K562 (cell line): Measurements from ENCODE around the gene PACSIN1. TPM values are rescaled to one million over a fixed set of nuclear protein-coding genes. Genes with fewer than 3 reads are reported as not detected.
A peak's percentile ranks its signal among the peaks of the same experiment; 100 is the strongest.

Source experiments
- ATAC-seq: fragments of 200-7000 bp; cut with Tn5 transposase; 3 replicates; pipeline ENCODE4 v1.9.1; 2020; ENCODE audit warnings: moderate library complexity
- BruUV-seq: library from RNA; stranded (reverse); fragments of 400-500 nt; replicated peaks from 2 replicates; lab custom pipeline; 2021; lab: Mats Ljungman, UMichigan
- CTCF ChIA-PET: fragments of 300-600 bp; formaldehyde crosslinking; extraction: SDS; loops from one replicate; lab custom pipeline; 2021; ENCODE audit warnings: low intra/inter-chr PET ratio; lab: Yijun Ruan, JAX
- POLR2A ChIA-PET: fragments of 300-600, 350-650 bp; sonication (Branson Sonifier 250); formaldehyde crosslinking; extraction: SDS; loops from one replicate; lab custom pipeline; 2021; ENCODE audit warnings: antibody characterized with exemption, inconsistent platforms; lab: Yijun Ruan, JAX
- DNase-seq, 4 experiments: peaks; one replicate each; pipeline versions ENCODE4 v3.0.0 to v3.0.0-alpha.2; 2011 to 2018; ENCODE audit warnings: low spot score in 3 of 4, mixed read lengths in 3 of 4; ENCODE audit errors: extremely low read depth in 1 of 4
- FAIRE-seq: peaks from 2 replicates; lab custom pipeline; 2011; peaks lifted over from hg19 to GRCh38; lab: Jason Lieb, UNC
- H2AFZ ChIP-seq: 2 replicates; pipeline ENCODE4 v1.6.0; 2011; ENCODE audit warnings: low read depth, low read length, control low read depth, inconsistent platforms
- H3K27ac ChIP-seq: fragments of 200-600 bp; 3 replicates; pipeline ENCODE4 v1.8.0; 2011; ENCODE audit warnings: low read depth, mild to moderate bottlenecking, control low read depth, inconsistent platforms, low read length, moderate library complexity, mixed read lengths; ENCODE audit errors: extremely low read depth
- H3K27me3 ChIP-seq, 2 experiments: fragments of 300-600 bp in 1 of 2; 2 replicates in 1 of 2; 3 replicates in 1 of 2; pipeline versions ENCODE4 v1.6.0 to v1.8.0; 2011; ENCODE audit warnings: inconsistent platforms in 2 of 2, low read length in 2 of 2, mild to moderate bottlenecking in 1 of 2, mixed read lengths in 1 of 2, moderate library complexity in 1 of 2; ENCODE audit not compliant: control insufficient read depth in 2 of 2, insufficient read depth in 2 of 2
- H3K36me3 ChIP-seq: fragments of 300-600 bp; 3 replicates; pipeline ENCODE4 v1.8.0; 2011; ENCODE audit warnings: mild to moderate bottlenecking, low read length, inconsistent platforms; ENCODE audit not compliant: control insufficient read depth, insufficient read depth
- H3K4me1 ChIP-seq, 2 experiments: fragments of 200-600 bp in 1 of 2; replicated peaks in 1 of 2; 2 replicates in 1 of 2; 3 replicates in 1 of 2; pipeline versions ENCODE4 v1.5.1 to v1.8.0; 2011; ENCODE audit warnings: inconsistent platforms in 2 of 2, low read length in 2 of 2, mild to moderate bottlenecking in 1 of 2, mixed read lengths in 1 of 2, moderate library complexity in 1 of 2; ENCODE audit not compliant: control insufficient read depth in 2 of 2, insufficient read depth in 2 of 2
- H3K4me2 ChIP-seq: 2 replicates; pipeline ENCODE4 v1.6.1; 2011; ENCODE audit warnings: low read length, control low read depth, inconsistent platforms, mixed read lengths; ENCODE audit not compliant: insufficient read depth
- H3K4me3 ChIP-seq: fragments of 200-600 bp; sonication (generic), shearing (Covaris generic); 2 replicates; pipeline ENCODE4 v1.5.1; 2016; ENCODE audit warnings: control low read depth, inconsistent platforms
- H3K79me2 ChIP-seq: fragments of 200-600 bp; 3 replicates; pipeline ENCODE4 v1.8.0; 2011; ENCODE audit warnings: low read length, inconsistent platforms; ENCODE audit not compliant: control insufficient read depth, insufficient read depth
- H3K9ac ChIP-seq, 2 experiments: 2 replicates each; pipeline versions ENCODE4 v1.6.0 to v1.6.1; 2011; ENCODE audit warnings: low read depth in 2 of 2, low read length in 2 of 2, control low read depth in 1 of 2, inconsistent platforms in 1 of 2, mild to moderate bottlenecking in 1 of 2, mixed read lengths in 1 of 2; ENCODE audit not compliant: insufficient read depth in 1 of 2
- H3K9me1 ChIP-seq: one replicate; pipeline ENCODE4 v1.6.0; 2011; ENCODE audit warnings: inconsistent platforms, mild to moderate bottlenecking, low read length, moderate library complexity; ENCODE audit not compliant: control insufficient read depth, insufficient read depth
- H3K9me3 ChIP-seq: replicated peaks from 2 replicates; pipeline ENCODE4 v1.5.1; 2011; ENCODE audit warnings: low read depth, low read length, inconsistent platforms; ENCODE audit not compliant: control insufficient read depth, insufficient read depth
- H4K20me1 ChIP-seq: replicated peaks from 2 replicates; pipeline ENCODE4 v1.6.1; 2011; ENCODE audit warnings: low read length, inconsistent platforms, mixed read lengths; ENCODE audit not compliant: control insufficient read depth, insufficient read depth
- CEBPG ChIP-seq, 3 experiments: fragments of 200-800 bp in 1 of 3; sonication (Bioruptor generic) in 1 of 3; sonication (generic) in 1 of 3; formaldehyde crosslinking in 1 of 3; IDR thresholded peaks in 2 of 3; conservative IDR thresholded peaks in 1 of 3; 2 replicates each; pipeline versions ENCODE4 v1.6.1 to v1.8.0; 2016 to 2022; ENCODE audit warnings: missing compliant biosample characterization in 2 of 3, missing genetic modification characterization in 2 of 3, mild to moderate bottlenecking in 1 of 3, missing genetic modification reagents in 1 of 3
- ELF4 ChIP-seq: fragments of 450-650 bp; formaldehyde crosslinking; IDR thresholded peaks from 2 replicates; pipeline ENCODE4 v1.4.0; 2022; ENCODE audit warnings: missing genetic modification characterization
- LCOR ChIP-seq: sonication (generic); formaldehyde crosslinking; IDR thresholded peaks from 2 replicates; pipeline ENCODE4 v1.8.0; 2022; ENCODE audit warnings: mild to moderate bottlenecking, missing genetic modification reagents
- NFATC3 ChIP-seq: fragments of 450-650 bp; IDR thresholded peaks from 2 replicates; pipeline ENCODE4 v1.6.1; 2017; ENCODE audit warnings: mild to moderate bottlenecking
- RBM17 ChIP-seq: fragments of 200-400 bp; formaldehyde crosslinking; IDR thresholded peaks from 2 replicates; pipeline ENCODE4 v1.6.1; 2017; ENCODE audit warnings: low read depth, mild to moderate bottlenecking, low read length, borderline replicate concordance
- SIN3B ChIP-seq: fragments of 450-650 bp; IDR thresholded peaks from 2 replicates; pipeline ENCODE4 v1.6.1; 2017; ENCODE audit warnings: low read depth, mild to moderate bottlenecking, moderate library complexity
- SMC3 ChIP-seq: conservative IDR thresholded peaks from 2 replicates; pipeline ENCODE4 v1.6.1; 2011; ENCODE audit warnings: low read depth, low read length, improper control_type of control experiment; ENCODE audit not compliant: insufficient read depth
- SP2 ChIP-seq: IDR thresholded peaks from 2 replicates; pipeline ENCODE4 v1.6.1; 2011; ENCODE audit warnings: mild to moderate bottlenecking, low read depth, low read length, moderate library complexity; ENCODE audit not compliant: poor library complexity, severe bottlenecking; ENCODE audit errors: extremely low read depth
- ZNF174 ChIP-seq: fragments of 250-450 bp; sonication (Bioruptor Pico); IDR thresholded peaks from 2 replicates; pipeline ENCODE4 v1.4.0; 2020; ENCODE audit warnings: mild to moderate bottlenecking
- WGBS: fragments of 100-300 bp; shearing (Covaris generic); methylation state at CpG from one replicate; pipeline ENCODE4 v1.1.6; 2016; ENCODE audit warnings: low coverage, mixed read lengths; ENCODE audit not compliant: insufficient coverage; ENCODE audit errors: missing lambda C conversion rate; 5-methylcytosine and 5-hydroxymethylcytosine counted together
- in situ Hi-C: fragments of 300-500 bp; cut with MboI; formaldehyde crosslinking; loops from 4 replicates; pipeline ENCODE4 v1.15.0; 2018; ENCODE audit warnings: inconsistent platforms, mixed read lengths
- intact Hi-C: fragments of 100-400 bp; cut with micrococcal nuclease; formaldehyde crosslinking; loops from 2 replicates; pipeline ENCODE4 v1.14.2; 2022
- polyA plus RNA-seq, 8 experiments: library from polyadenylated mRNA; depleted of rRNA in 4 of 8; stranded (reverse) in 5 of 8; unstranded in 3 of 8; fragments of >200 nt; fragmentation: Nextera tagmentation in 2 of 8; fragmentation: Illumina TruSeq in 1 of 8; extraction: Ambion mirVana in 2 of 8; extraction: Trizol in 1 of 8; gene quantifications; 2 replicates each; pipeline versions ENCODE4 v1.2.1 to v1.2.3, GENCODE V29; 2011 to 2014; ENCODE audit warnings: inconsistent platforms in 1 of 8, missing spikeins in 1 of 8
- total RNA-seq, 7 experiments: library from RNA; depleted of rRNA in 6 of 7; stranded (reverse); fragments of >200 nt in 6 of 7; fragmentation: Illumina TruSeq in 2 of 7; extraction: Trizol in 2 of 7; gene quantifications; 2 replicates each; pipeline versions ENCODE4 v1.2.1 to v1.2.3, GENCODE V29; 2011 to 2021; ENCODE audit warnings: low replicate concordance in 1 of 7

The PACSIN1 gene
- total and polyA plus RNA-seq, 9 of the 15 experiments (the other 6 are each of a cell fraction or from before 2014, with no cell fraction given): 0.01 to 1.7 (median 0.45) TPM

DNA sequence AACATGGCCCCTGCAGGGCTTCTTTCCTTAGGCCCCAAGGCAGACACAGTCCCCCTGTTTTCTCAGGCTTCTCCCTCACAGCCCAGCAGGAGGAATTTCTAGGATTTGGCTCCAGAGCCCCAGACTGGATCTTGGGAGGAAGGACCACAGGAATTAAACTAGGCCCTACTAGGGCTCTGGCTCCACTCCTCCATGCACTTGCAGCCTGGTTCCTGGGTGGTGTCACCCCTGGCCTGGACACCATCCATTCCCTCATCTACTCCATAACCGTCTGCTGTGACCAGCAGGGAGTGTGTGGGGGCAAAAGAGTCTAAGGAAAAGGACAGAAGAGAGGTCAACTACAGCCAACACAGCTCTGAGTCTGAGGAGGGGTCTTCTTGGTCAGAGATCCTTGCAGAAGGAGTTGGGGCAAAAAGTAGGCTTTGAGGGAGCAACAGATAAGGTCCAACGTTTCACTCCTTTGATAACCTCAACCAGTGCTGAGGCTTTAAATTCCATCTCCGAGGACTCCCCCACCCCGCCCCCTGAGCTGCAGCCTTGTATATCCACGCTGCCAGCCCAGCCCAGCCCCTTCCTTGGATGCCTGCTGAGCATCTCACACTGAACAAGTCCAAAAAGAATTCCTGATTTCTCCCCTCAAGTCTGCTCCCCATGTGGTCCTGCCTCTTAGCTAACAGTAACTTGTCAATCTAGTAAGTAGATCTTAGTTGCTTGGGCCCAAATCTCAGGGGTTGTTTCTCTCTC is 118.2 kb downstream of the PACSIN1 start:
- no peak for ATAC-seq
- ChIA-PET POLR2A (interaction anchor here (0.6 to 2.4 kb wide), 7 partner anchors 9 to 559 kb away, joined by 3 to 13 read pairs (median 5); no protein-coding TSS in a partner anchor), CTCF (interaction anchor here (0.7 kb wide), 1 partner anchor 160 kb away, joined by 3 read pairs; no protein-coding TSS in a partner anchor)
- Histone ChIP-seq H3K9me3 (no peaks in the 10 kb centered on the region), H3K27me3 (no peaks in the 10 kb centered on the region; a peak in 1 of 5 replicates), H3K27ac (no peak overlapping the region), H4K20me1 (peaks cover 12% of the 10 kb centered on the region; the same call in 1 of the 2 replicates), H2AFZ (no peak overlapping the region), H3K9ac (peak overlapping the region in 1 of 2 experiments; percentile 29; a peak in 2 of 4 replicates), H3K79me2 (no peaks in the 10 kb centered on the region), H3K4me2 (no peak overlapping the region), H3K9me1 (peaks cover 4% of the 10 kb centered on the region), H3K4me1 (peaks cover 0 to 4% of the 10 kb centered on the region in 2 experiments; a peak in 2 of 5 replicates), H3K4me3 (no peak overlapping the region), H3K36me3 (peaks cover 29% of the 10 kb centered on the region; the same call in 2 of the 3 replicates)
- no peak for FAIRE-seq
- no peak for DNase-seq
- intact Hi-C loops: no loop called here
- BruUV-seq: no TSS peak
- WGBS: 51% methylated on average over 5 of the region's 5 CpGs
- in situ Hi-C loops: no loop called here
- TF ChIP-seq SMC3 (no peak), ELF4 (CRISPR knock-in tag) (no peak), CEBPG (CRISPR knock-in tag; IDR thresholded peaks at IDR 0.05) (no peak), CEBPG (tag; conservative IDR thresholded peaks at IDR 0.05 in 1 of 2, IDR thresholded peaks at IDR 0.05 in 1 of 2) (no peak), ZNF174 (CRISPR knock-in tag) (no peak), NFATC3 (no peak), SIN3B (no peak), SP2 (no peak), RBM17 (no peak), LCOR (CRISPR knock-in tag) (no peak)
